HepG2 (cell line): ENCODE data around the gene PAPSS2. TPM values are rescaled to one million over a fixed set of nuclear protein-coding genes. Genes with fewer than 3 reads are reported as not detected.
A peak's percentile ranks its signal among the peaks of the same experiment; 100 is the strongest.

ENCODE experiments used
- ASH2L ChIP-seq: fragments of 300-600, 200-600 bp; sonication (generic); IDR thresholded peaks from 2 replicates; pipeline ENCODE4 v1.7.0; 2017; ENCODE audit warnings: low read depth, mild to moderate bottlenecking, moderate library complexity, mixed read lengths, low read length; ENCODE audit not compliant: insufficient read length
- BRD4 ChIP-seq: sonication (generic); formaldehyde crosslinking; IDR thresholded peaks from 2 replicates; pipeline ENCODE4 v1.4.0; 2020; ENCODE audit warnings: missing genetic modification reagents
- DNMT1 ChIP-seq: sonication (generic); formaldehyde crosslinking; IDR thresholded peaks from 2 replicates; pipeline ENCODE4 v1.5.1; 2020; ENCODE audit warnings: mild to moderate bottlenecking, missing genetic modification reagents
- EP300 ChIP-seq, 3 experiments: sonication (generic) in 1 of 3; formaldehyde crosslinking in 1 of 3; IDR thresholded peaks; 2 replicates each; pipeline versions ENCODE4 v1.5.1 to v1.6.1; 2011 to 2020; ENCODE audit warnings: low read depth in 2 of 3, low read length in 2 of 3, borderline replicate concordance in 1 of 3, improper control_type of control experiment in 1 of 3, mild to moderate bottlenecking in 1 of 3, missing genetic modification reagents in 1 of 3, moderate library complexity in 1 of 3
- ETV5 ChIP-seq: IDR thresholded peaks from 2 replicates; pipeline ENCODE4 v1.6.1; 2018; ENCODE audit warnings: missing biosample characterization, missing genetic modification reagents, inconsistent platforms, borderline replicate concordance
- GABPB1 ChIP-seq: IDR thresholded peaks from 2 replicates; pipeline ENCODE4 v1.6.1; 2016; ENCODE audit warnings: mild to moderate bottlenecking, missing genetic modification reagents, moderate library complexity, missing compliant biosample characterization
- GMEB2 ChIP-seq: IDR thresholded peaks from 2 replicates; pipeline ENCODE4 v1.6.1; 2016; ENCODE audit warnings: missing biosample characterization, missing genetic modification reagents, low read depth
- KLF11 ChIP-seq: IDR thresholded peaks from 2 replicates; pipeline ENCODE4 v1.6.1; 2016; ENCODE audit warnings: missing compliant biosample characterization
- MTF2 ChIP-seq: sonication (generic); formaldehyde crosslinking; IDR thresholded peaks from 2 replicates; pipeline ENCODE4 v1.5.0; 2020; ENCODE audit warnings: missing genetic modification reagents, borderline replicate concordance
- NAIF1 ChIP-seq: sonication (generic); formaldehyde crosslinking; IDR thresholded peaks from 2 replicates; pipeline ENCODE4 v1.5.0; 2020; ENCODE audit warnings: mild to moderate bottlenecking, missing genetic modification reagents, borderline replicate concordance
- NCOR1 ChIP-seq: fragments of 200-600 bp; sonication (generic); IDR thresholded peaks from 2 replicates; pipeline ENCODE4 v1.7.0; 2017; ENCODE audit warnings: antibody characterized with exemption, low read length, borderline replicate concordance
- NR3C1 ChIP-seq: sonication (generic); formaldehyde crosslinking; IDR thresholded peaks from 2 replicates; pipeline ENCODE4 v1.4.0; 2020; ENCODE audit warnings: missing genetic modification reagents
- RBM22 ChIP-seq: fragments of 200-400 bp; formaldehyde crosslinking; optimal IDR thresholded peaks from 2 replicates; pipeline ENCODE3; 2017; ENCODE audit warnings: mild to moderate bottlenecking, low read length, moderate library complexity
- TP53 ChIP-seq: sonication (generic); formaldehyde crosslinking; conservative IDR thresholded peaks from 2 replicates; pipeline ENCODE4 v1.4.0; 2020; ENCODE audit warnings: missing genetic modification reagents
- YEATS4 ChIP-seq: sonication (generic); formaldehyde crosslinking; IDR thresholded peaks from 2 replicates; pipeline ENCODE4 v1.4.0; 2020; ENCODE audit warnings: missing genetic modification reagents, borderline replicate concordance
- ZNF350 ChIP-seq: sonication (generic); formaldehyde crosslinking; IDR thresholded peaks from 2 replicates; pipeline ENCODE4 v1.4.0; 2020; ENCODE audit warnings: mild to moderate bottlenecking, low read depth, missing genetic modification reagents, borderline replicate concordance
- ZNF431 ChIP-seq: sonication (generic); formaldehyde crosslinking; IDR thresholded peaks from 2 replicates; pipeline ENCODE4 v1.9.0; 2022; ENCODE audit warnings: missing genetic modification reagents, low read depth, mild to moderate bottlenecking, borderline replicate concordance
- ZNF556 ChIP-seq: sonication (generic); formaldehyde crosslinking; IDR thresholded peaks from 2 replicates; pipeline ENCODE4 v1.4.0; 2020; ENCODE audit warnings: mild to moderate bottlenecking, missing genetic modification reagents, borderline replicate concordance
- ZNF670 ChIP-seq: sonication (generic); formaldehyde crosslinking; IDR thresholded peaks from 2 replicates; pipeline ENCODE4 v1.8.0; 2022; ENCODE audit warnings: mild to moderate bottlenecking, missing genetic modification reagents, borderline replicate concordance
- ZNF781 ChIP-seq: sonication (generic); formaldehyde crosslinking; IDR thresholded peaks from 2 replicates; pipeline ENCODE4 v1.5.1; 2020; ENCODE audit warnings: borderline replicate concordance, mild to moderate bottlenecking, missing genetic modification reagents; ENCODE audit errors: not compliant biosample characterization
- ZNF788 ChIP-seq: sonication (generic); formaldehyde crosslinking; IDR thresholded peaks from 2 replicates; pipeline ENCODE4 v1.5.0; 2020; ENCODE audit warnings: mild to moderate bottlenecking, missing genetic modification reagents, borderline replicate concordance
- ZNF878 ChIP-seq: sonication (generic); formaldehyde crosslinking; IDR thresholded peaks from 2 replicates; pipeline ENCODE4 v1.8.1; 2023; ENCODE audit warnings: mild to moderate bottlenecking, missing genetic modification reagents, moderate library complexity
- ZNF891 ChIP-seq: sonication (generic); formaldehyde crosslinking; IDR thresholded peaks from 2 replicates; pipeline ENCODE4 v1.5.0; 2020; ENCODE audit warnings: mild to moderate bottlenecking, missing genetic modification reagents
- polyA plus RNA-seq, 8 experiments: library from polyadenylated mRNA; depleted of rRNA in 3 of 8; stranded (reverse) in 7 of 8; unstranded in 1 of 8; fragments of >200 nt; fragmentation: Illumina TruSeq in 4 of 8; extraction: Trizol in 4 of 8; gene quantifications; 2 replicates each; pipeline versions ENCODE4 v1.2.1 to v1.2.3, GENCODE V29; 2011 to 2016; ENCODE audit warnings: low read depth in 4 of 8, missing spikeins in 1 of 8, mixed read lengths in 1 of 8; ENCODE audit not compliant: insufficient read depth in 1 of 8
- total RNA-seq, 5 experiments: library from RNA; depleted of rRNA; stranded (reverse); fragments of >200 nt; fragmentation: Illumina TruSeq; extraction: Trizol; gene quantifications; 2 replicates each; pipeline ENCODE4 v1.2.3, GENCODE V29; 2016; ENCODE audit warnings: low read depth in 1 of 5

The PAPSS2 gene
- total and polyA plus RNA-seq, 2 of the 13 experiments (the other 11 are each of a cell fraction or from before 2014, with no cell fraction given) = 0.11 to 0.12 TPM

GRCh38 chr10:87618566-87619423, 40.9 kb upstream of the PAPSS2 start (continued):
- TF ChIP-seq YEATS4 (CRISPR knock-in tag) (no peak), ASH2L (peak; percentile 63), ETV5 (CRISPR knock-in tag) (no peak; the same call in 1 of the 2 replicates), KLF11 (CRISPR knock-in tag) (no peak), NCOR1 (peak; percentile 61; the same call in 1 of the 2 replicates), NR3C1 (CRISPR knock-in tag) (no peak), ZNF788 (CRISPR knock-in tag) (peak; percentile 48; the same call in 1 of the 2 replicates), EP300 (IDR thresholded peaks at IDR 0.05; ENCODE audit: low read depth in 2 of 2, low read length in 2 of 2) (peak in 1 of 2 experiments; percentile 93; a peak in 2 of 4 replicates), EP300 (CRISPR knock-in tag; IDR thresholded peaks at IDR 0.05; ENCODE audit: borderline replicate concordance) (peak; percentile 89), ZNF350 (peak; percentile 83; the same call in 1 of the 2 replicates), GABPB1 (CRISPR knock-in tag) (no peak), BRD4 (CRISPR knock-in tag) (no peak; the same call in 1 of the 2 replicates), RBM22 (no peak), DNMT1 (no peak), MTF2 (CRISPR knock-in tag) (no peak), ZNF670 (CRISPR knock-in tag) (no peak), ZNF781 (peak; percentile 58), ZNF556 (CRISPR knock-in tag) (0 out of 2 replicates have a peak, but pooled peaks have one; percentile 67), ZNF878 (CRISPR knock-in tag) (peak; percentile 72), NAIF1 (no peak), TP53 (CRISPR knock-in tag) (no peak), GMEB2 (CRISPR knock-in tag) (no peak), ZNF431 (CRISPR knock-in tag) (0 out of 2 replicates have a peak, but pooled peaks have one; percentile 68), ZNF891 (no peak; the same call in 1 of the 2 replicates)
